PC-3 (cell line): ENCODE data around the gene TXLNG.

Experiments used
- CTCF ChIP-seq: fragments of 300-600 bp; sonication (generic); conservative IDR thresholded peaks from 2 replicates; pipeline ENCODE4 v1.5.1; 2017; ENCODE audit warnings: antibody characterized with exemption, low read depth, mild to moderate bottlenecking, low read length
- EZH2 ChIP-seq: fragments of 300-600 bp; sonication (generic); IDR thresholded peaks from one replicate; pipeline ENCODE4 v1.6.1; 2017; ENCODE audit warnings: antibody characterized with exemption, mild to moderate bottlenecking, low read length; ENCODE audit not compliant: unreplicated experiment
- EZH2phosphoT487 ChIP-seq: fragments of 300-600 bp; sonication (generic); IDR thresholded peaks from 2 replicates; pipeline ENCODE4 v1.6.1; 2018; ENCODE audit warnings: mild to moderate bottlenecking, antibody characterized with exemption, low read length, borderline replicate concordance

DNA sequence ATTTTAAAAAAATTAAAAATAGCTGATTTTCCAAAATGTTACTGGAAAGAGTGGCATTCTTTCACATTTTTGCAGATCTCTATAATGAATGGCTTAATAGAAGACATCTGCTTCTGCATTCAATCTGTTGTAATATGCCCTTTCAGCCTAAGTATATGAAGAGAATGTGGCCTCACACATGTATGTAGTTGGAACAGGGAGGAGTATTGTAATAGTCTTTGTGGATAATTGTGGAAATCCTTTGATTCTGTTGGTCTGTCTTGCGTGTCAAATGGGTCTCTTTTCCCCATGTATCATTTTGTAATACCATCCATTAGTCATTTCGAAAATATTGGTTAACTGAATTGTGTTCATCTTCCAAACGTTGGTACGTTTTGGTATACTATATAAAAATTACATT is 11.6 kb downstream of the TXLNG start:
- TF ChIP-seq CTCF (no peak), EZH2 (no peak), EZH2phosphoT487 (no peak)
